SK-N-MC (cell line): ENCODE measurements around the gene FCRL6.

ENCODE experiments used
- EZH2 ChIP-seq: fragments of 200-600 bp; sonication (generic); IDR thresholded peaks from one replicate; pipeline ENCODE4 v1.6.1; 2017; ENCODE audit warnings: antibody characterized with exemption
- POLR2AphosphoS5 ChIP-seq: IDR thresholded peaks from 2 replicates; pipeline ENCODE4 v1.6.1; 2012; ENCODE audit warnings: mild to moderate bottlenecking, low read depth, low read length, borderline replicate concordance

DNA sequence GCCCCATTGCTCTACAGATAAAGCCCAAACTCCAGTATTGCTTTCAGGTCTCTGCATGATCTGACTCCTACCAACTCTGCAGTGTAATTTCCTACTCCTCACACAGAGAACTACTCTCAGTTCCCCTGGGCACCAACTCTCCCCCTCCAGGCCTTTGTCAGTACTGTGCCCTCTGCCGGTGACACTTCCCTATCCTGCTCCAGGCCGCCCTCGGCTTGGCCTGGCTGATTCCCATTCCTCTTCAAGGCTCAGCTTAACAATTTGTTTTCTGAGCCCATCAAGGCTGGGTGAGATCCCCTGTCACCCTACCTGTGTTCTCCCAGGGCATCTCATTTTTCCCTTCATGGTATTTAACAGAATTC, 27.1 kb downstream of the FCRL6 start:
- TF ChIP-seq EZH2 = no peak
- no peak for TF ChIP-seq POLR2AphosphoS5
